ENCODE measurements around the gene ANKRD60.

The ANKRD60 gene

GRCh38 chr20:58184984-58185383, 43.5 kb downstream of the ANKRD60 start:
- no peak for DNase-seq

GRCh38 chr20:58184063-58184462, 44.4 kb downstream of the ANKRD60 start:
- DNase-seq: no peak

- DNase-seq: no peak
Measured at GRCh38 chr20:58182521-58183140, 45.8 kb downstream of the ANKRD60 start.

GRCh38 chr20:58179432-58180099, 48.9 kb downstream of the ANKRD60 start:
- DNase-seq: peak; percentile 15

- DNase-seq: no peak
Measured at GRCh38 chr20:58179083-58179431, 49.4 kb downstream of the ANKRD60 start.

- DNase-seq: no peak
Measured at GRCh38 chr20:58177799-58178198, 50.7 kb downstream of the ANKRD60 start.

- no peak for DNase-seq
Measured at GRCh38 chr20:58175836-58176235, 52.6 kb downstream of the ANKRD60 start.

GRCh38 chr20:58175425-58175824, 53.0 kb downstream of the ANKRD60 start:
- no peak for DNase-seq

GRCh38 chr20:58174708-58175280, 53.7 kb downstream of the ANKRD60 start:
- DNase-seq: no peak

- no peak for DNase-seq
Measured at GRCh38 chr20:58173930-58174707, 54.3 kb downstream of the ANKRD60 start.

- no peak for DNase-seq
Measured at GRCh38 chr20:58173091-58173490, 55.4 kb downstream of the ANKRD60 start.

GRCh38 chr20:58171796-58172425, 56.5 kb downstream of the ANKRD60 start:
- DNase-seq: no peak

- no peak for DNase-seq
Measured at GRCh38 chr20:58169450-58169849, 59.0 kb downstream of the ANKRD60 start.

GRCh38 chr20:58168843-58169242, 59.6 kb downstream of the ANKRD60 start:
- DNase-seq: no peak

- no peak for DNase-seq
Measured at GRCh38 chr20:58167759-58168158, 60.7 kb downstream of the ANKRD60 start.
